HepG2 (cell line): Measurements from ENCODE around the gene EFNA2. TPM values are rescaled to one million over a fixed set of nuclear protein-coding genes. Genes with fewer than 3 reads are reported as not detected.

Experiments
- EED ChIP-seq: sonication (generic); formaldehyde crosslinking; IDR thresholded peaks from 2 replicates; pipeline ENCODE4 v1.5.0; 2020; ENCODE audit warnings: mild to moderate bottlenecking, missing genetic modification reagents
- HNRNPK ChIP-seq: fragments of 200-400 bp; formaldehyde crosslinking; IDR thresholded peaks from 2 replicates; pipeline ENCODE4 v1.6.1; 2018; ENCODE audit warnings: low read length, low read depth, moderate library complexity, mild to moderate bottlenecking; ENCODE audit not compliant: poor library complexity, severe bottlenecking
- IRX3 ChIP-seq: sonication (generic); formaldehyde crosslinking; IDR thresholded peaks from 2 replicates; pipeline ENCODE4 v1.8.1; 2023; ENCODE audit warnings: mild to moderate bottlenecking, low read depth, missing genetic modification reagents, borderline replicate concordance
- NKX3-1 ChIP-seq: sonication (generic); formaldehyde crosslinking; IDR thresholded peaks from 2 replicates; pipeline ENCODE4 v1.5.0; 2020; ENCODE audit warnings: missing genetic modification reagents
- RXRB ChIP-seq: IDR thresholded peaks from 2 replicates; pipeline ENCODE4 v1.6.1; 2016; ENCODE audit warnings: borderline replicate concordance, missing genetic modification reagents, missing compliant biosample characterization
- SCMH1 ChIP-seq: sonication (generic); formaldehyde crosslinking; IDR thresholded peaks from 2 replicates; pipeline ENCODE4 v1.9.0; 2021; ENCODE audit warnings: missing genetic modification reagents, mild to moderate bottlenecking, borderline replicate concordance
- SIN3A ChIP-seq: IDR thresholded peaks from 2 replicates; pipeline ENCODE4 v1.6.1; 2011; ENCODE audit warnings: low read depth, mild to moderate bottlenecking, control low read depth, low read length, borderline replicate concordance
- SP4 ChIP-seq: sonication (generic); formaldehyde crosslinking; IDR thresholded peaks from 2 replicates; pipeline ENCODE4 v1.8.1; 2023; ENCODE audit warnings: mild to moderate bottlenecking, missing genetic modification reagents
- THRA ChIP-seq: sonication (generic); formaldehyde crosslinking; IDR thresholded peaks from 2 replicates; pipeline ENCODE4 v1.4.0; 2020; ENCODE audit warnings: missing genetic modification reagents, borderline replicate concordance
- ZBTB34 ChIP-seq: sonication (generic); formaldehyde crosslinking; IDR thresholded peaks from 2 replicates; pipeline ENCODE4 v1.8.0; 2022; ENCODE audit warnings: mild to moderate bottlenecking, missing genetic modification reagents
- ZNF430 ChIP-seq: sonication (generic); formaldehyde crosslinking; IDR thresholded peaks from 2 replicates; pipeline ENCODE4 v1.9.0; 2021; ENCODE audit warnings: mild to moderate bottlenecking, missing genetic modification reagents
- polyA plus RNA-seq, 8 experiments: library from polyadenylated mRNA; depleted of rRNA in 3 of 8; stranded (reverse) in 7 of 8; unstranded in 1 of 8; fragments of >200 nt; fragmentation: Illumina TruSeq in 4 of 8; extraction: Trizol in 4 of 8; gene quantifications; 2 replicates each; pipeline versions ENCODE4 v1.2.1 to v1.2.3, GENCODE V29; 2011 to 2016; ENCODE audit warnings: low read depth in 4 of 8, missing spikeins in 1 of 8, mixed read lengths in 1 of 8; ENCODE audit not compliant: insufficient read depth in 1 of 8
- total RNA-seq, 5 experiments: library from RNA; depleted of rRNA; stranded (reverse); fragments of >200 nt; fragmentation: Illumina TruSeq; extraction: Trizol; gene quantifications; 2 replicates each; pipeline ENCODE4 v1.2.3, GENCODE V29; 2016; ENCODE audit warnings: low read depth in 1 of 5
- TF ChIP-seq, protein P1 (sequence below): sonication (generic); formaldehyde crosslinking; IDR thresholded peaks from 2 replicates; pipeline ENCODE4 v1.8.0; 2022; ENCODE audit warnings: low read depth, missing genetic modification reagents
- TF ChIP-seq, protein P2 (sequence below): IDR thresholded peaks from 2 replicates; pipeline ENCODE4 v1.6.1; 2016; ENCODE audit warnings: mild to moderate bottlenecking
- TF ChIP-seq, protein P3 (sequence below): sonication (generic); formaldehyde crosslinking; IDR thresholded peaks from 2 replicates; pipeline ENCODE4 v1.4.0; 2020; ENCODE audit warnings: missing genetic modification reagents
- TF ChIP-seq, protein P4 (sequence below): sonication (generic); formaldehyde crosslinking; IDR thresholded peaks from 2 replicates; pipeline ENCODE4 v1.8.0; 2022; ENCODE audit warnings: missing genetic modification reagents, mild to moderate bottlenecking, moderate library complexity, borderline replicate concordance

Gene EFNA2
- total and polyA plus RNA-seq, 2 of the 13 experiments (the other 11 are each of a cell fraction or from before 2014, with no cell fraction given): 6.0 to 9.9 TPM

DNA sequence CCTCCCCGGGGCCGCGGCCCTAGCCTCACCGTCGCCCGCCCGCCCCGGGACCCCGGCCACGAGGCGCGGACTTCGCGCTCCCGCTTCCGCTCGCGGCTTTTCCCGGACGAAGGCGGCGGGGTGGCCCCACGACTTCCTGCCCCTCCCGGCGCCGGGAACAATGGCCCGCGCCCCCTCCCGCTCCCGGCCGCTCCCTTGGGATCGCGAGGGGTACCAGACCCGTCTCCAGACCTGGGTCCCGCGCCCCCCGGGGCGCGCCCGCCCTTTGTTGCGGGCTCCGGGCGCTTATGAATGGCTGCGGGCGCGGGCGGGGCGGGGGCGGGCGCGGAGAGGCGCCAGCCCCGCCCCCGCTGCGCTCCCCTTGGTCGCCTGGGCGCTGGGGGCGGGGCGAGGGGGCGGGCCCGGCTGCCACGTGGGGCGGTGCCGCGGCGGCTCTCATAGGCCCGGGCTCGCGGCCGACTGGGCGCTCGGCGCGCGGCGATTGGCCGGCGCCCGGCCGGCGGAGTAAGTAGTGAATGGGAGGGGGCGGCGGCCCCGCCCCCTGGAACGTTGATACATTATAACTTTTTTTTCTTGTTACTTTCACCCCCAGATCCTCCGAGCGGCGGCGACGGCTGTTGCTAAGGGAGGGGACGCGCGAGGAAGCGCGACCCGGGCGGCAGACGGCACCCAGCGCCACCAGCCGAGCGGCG is 36.2 kb upstream of the EFNA2 start (continued):
- TF ChIP-seq RXRB (CRISPR knock-in tag) (peak; percentile 8; the same call in 1 of the 2 replicates), EED (CRISPR knock-in tag) (no peak), ZNF430 (CRISPR knock-in tag) (peak; percentile 49; the same call in 1 of the 2 replicates), SCMH1 (CRISPR knock-in tag) (no peak), ZBTB34 (CRISPR knock-in tag) (0 out of 2 replicates have a peak, but pooled peaks have one; percentile 28), THRA (0 out of 2 replicates have a peak, but pooled peaks have one; percentile 33), HNRNPK (no peak), SIN3A (no peak; the same call in 1 of the 2 replicates), NKX3-1 (CRISPR knock-in tag) (peak; percentile 45; the same call in 1 of the 2 replicates), IRX3 (CRISPR knock-in tag) (peak; percentile 75; the same call in 1 of the 2 replicates), SP4 (CRISPR knock-in tag) (peak; percentile 87)
- TF ChIP-seq, protein P1, sequence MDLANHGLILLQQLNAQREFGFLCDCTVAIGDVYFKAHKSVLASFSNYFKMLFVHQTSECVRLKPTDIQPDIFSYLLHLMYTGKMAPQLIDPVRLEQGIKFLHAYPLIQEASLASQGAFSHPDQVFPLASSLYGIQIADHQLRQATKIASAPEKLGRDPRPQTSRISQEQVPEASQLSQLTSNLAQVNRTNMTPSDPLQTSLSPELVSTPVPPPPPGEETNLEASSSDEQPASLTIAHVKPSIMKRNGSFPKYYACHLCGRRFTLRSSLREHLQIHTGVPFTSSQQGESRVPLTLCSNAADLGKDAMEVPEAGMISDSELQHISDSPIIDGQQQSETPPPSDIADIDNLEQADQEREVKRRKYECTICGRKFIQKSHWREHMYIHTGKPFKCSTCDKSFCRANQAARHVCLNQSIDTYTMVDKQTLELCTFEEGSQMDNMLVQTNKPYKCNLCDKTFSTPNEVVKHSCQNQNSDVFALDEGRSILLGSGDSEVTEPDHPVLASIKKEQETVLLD (CRISPR knock-in tag): peak; percentile 97
- TF ChIP-seq, protein P2, sequence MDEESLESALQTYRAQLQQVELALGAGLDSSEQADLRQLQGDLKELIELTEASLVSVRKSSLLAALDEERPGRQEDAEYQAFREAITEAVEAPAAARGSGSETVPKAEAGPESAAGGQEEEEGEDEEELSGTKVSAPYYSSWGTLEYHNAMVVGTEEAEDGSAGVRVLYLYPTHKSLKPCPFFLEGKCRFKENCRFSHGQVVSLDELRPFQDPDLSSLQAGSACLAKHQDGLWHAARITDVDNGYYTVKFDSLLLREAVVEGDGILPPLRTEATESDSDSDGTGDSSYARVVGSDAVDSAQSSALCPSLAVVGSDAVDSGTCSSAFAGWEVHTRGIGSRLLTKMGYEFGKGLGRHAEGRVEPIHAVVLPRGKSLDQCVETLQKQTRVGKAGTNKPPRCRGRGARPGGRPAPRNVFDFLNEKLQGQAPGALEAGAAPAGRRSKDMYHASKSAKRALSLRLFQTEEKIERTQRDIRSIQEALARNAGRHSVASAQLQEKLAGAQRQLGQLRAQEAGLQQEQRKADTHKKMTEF: peak; percentile 50; the same call in 1 of the 2 replicates
- TF ChIP-seq, protein P3, sequence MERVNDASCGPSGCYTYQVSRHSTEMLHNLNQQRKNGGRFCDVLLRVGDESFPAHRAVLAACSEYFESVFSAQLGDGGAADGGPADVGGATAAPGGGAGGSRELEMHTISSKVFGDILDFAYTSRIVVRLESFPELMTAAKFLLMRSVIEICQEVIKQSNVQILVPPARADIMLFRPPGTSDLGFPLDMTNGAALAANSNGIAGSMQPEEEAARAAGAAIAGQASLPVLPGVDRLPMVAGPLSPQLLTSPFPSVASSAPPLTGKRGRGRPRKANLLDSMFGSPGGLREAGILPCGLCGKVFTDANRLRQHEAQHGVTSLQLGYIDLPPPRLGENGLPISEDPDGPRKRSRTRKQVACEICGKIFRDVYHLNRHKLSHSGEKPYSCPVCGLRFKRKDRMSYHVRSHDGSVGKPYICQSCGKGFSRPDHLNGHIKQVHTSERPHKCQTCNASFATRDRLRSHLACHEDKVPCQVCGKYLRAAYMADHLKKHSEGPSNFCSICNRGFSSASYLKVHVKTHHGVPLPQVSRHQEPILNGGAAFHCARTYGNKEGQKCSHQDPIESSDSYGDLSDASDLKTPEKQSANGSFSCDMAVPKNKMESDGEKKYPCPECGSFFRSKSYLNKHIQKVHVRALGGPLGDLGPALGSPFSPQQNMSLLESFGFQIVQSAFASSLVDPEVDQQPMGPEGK: peak; percentile 72
- TF ChIP-seq, protein P4, sequence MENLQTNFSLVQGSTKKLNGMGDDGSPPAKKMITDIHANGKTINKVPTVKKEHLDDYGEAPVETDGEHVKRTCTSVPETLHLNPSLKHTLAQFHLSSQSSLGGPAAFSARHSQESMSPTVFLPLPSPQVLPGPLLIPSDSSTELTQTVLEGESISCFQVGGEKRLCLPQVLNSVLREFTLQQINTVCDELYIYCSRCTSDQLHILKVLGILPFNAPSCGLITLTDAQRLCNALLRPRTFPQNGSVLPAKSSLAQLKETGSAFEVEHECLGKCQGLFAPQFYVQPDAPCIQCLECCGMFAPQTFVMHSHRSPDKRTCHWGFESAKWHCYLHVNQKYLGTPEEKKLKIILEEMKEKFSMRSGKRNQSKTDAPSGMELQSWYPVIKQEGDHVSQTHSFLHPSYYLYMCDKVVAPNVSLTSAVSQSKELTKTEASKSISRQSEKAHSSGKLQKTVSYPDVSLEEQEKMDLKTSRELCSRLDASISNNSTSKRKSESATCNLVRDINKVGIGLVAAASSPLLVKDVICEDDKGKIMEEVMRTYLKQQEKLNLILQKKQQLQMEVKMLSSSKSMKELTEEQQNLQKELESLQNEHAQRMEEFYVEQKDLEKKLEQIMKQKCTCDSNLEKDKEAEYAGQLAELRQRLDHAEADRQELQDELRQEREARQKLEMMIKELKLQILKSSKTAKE: peak; percentile 58; the same call in 1 of the 2 replicates
